HuH-7 (cell line): ENCODE results near the gene NELFE.
"Not testable (repeated sequence)": the region's sequence is repeated elsewhere in the genome, so short reads cannot be mapped to it uniquely, and the experiment has no call there.

Source experiments
- DNase-seq: peaks from one replicate; pipeline ENCODE4 v3.0.0; 2011; ENCODE audit warnings: low spot score

The NELFE gene, protein sequence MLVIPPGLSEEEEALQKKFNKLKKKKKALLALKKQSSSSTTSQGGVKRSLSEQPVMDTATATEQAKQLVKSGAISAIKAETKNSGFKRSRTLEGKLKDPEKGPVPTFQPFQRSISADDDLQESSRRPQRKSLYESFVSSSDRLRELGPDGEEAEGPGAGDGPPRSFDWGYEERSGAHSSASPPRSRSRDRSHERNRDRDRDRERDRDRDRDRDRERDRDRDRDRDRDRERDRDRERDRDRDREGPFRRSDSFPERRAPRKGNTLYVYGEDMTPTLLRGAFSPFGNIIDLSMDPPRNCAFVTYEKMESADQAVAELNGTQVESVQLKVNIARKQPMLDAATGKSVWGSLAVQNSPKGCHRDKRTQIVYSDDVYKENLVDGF

GRCh38 chr6:31958741-31959739 is at the start of gene NELFE, which contains the start of gene SKIC2:
Gene NELFE (minus strand): TSS chr6:31958971. CDS start chr6:31958446, 525 bp downstream.
Gene SKIC2 (plus strand): TSS chr6:31959175. CDS start chr6:31959193, 18 bp downstream.
- peak; percentile 94 for DNase-seq

- not testable (repeated sequence) for DNase-seq
Measured at GRCh38 chr6:32008037-32008436, 49.3 kb upstream of the NELFE start.

DNA sequence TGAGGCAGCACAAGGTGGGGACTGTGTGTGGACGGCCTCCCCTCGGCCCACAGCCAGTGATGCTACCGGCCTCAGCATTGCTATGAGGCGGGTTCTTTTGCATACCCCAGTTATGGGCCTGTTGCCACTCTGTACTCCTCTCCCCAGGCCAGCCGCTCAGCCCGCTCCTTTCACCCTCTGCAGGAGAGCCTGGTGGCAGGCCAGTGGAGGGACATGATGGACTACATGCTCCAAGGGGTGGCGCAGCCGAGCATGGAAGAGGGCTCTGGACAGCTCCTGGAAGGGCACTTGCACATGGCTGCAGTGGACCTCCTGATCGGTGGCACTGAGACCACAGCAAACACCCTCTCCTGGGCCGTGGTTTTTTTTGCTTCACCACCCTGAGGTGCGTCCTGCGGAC is 48.3 kb upstream of the NELFE start:
- not testable (repeated sequence) for DNase-seq

DNA sequence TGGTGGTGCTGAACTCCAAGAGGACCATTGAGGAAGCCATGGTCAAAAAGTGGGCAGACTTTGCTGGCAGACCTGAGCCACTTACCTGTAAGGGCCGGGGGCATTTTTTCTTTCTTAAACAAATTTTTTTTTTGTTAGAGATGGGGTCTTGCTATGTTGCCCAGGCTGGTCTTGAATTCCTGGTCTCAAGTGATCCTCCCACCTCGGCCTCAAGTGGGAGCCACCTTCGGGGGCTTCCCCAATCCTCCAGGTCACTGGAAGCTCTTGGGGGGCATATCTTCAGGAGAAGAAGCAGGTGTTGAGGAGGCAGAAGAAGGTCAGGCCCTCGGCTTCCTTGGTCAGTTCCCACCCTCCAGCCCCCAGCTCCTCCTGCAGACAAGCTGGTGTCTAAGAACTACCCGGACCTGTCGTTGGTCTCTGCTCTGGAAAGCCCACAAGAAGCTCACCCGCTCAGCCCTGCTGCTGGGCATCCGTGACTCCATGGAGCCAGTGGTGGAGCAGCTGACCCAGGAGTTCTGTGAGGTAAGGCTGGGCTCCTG is 47.3 kb upstream of the NELFE start:
- DNase-seq, result not testable (repeated sequence)

- DNase-seq, result not testable (repeated sequence)
Measured at GRCh38 chr6:32005538-32005880, 46.7 kb upstream of the NELFE start.

GRCh38 chr6:32004864-32005537 is 46.2 kb upstream of the NELFE start:
- DNase-seq, result not testable (repeated sequence)

DNA sequence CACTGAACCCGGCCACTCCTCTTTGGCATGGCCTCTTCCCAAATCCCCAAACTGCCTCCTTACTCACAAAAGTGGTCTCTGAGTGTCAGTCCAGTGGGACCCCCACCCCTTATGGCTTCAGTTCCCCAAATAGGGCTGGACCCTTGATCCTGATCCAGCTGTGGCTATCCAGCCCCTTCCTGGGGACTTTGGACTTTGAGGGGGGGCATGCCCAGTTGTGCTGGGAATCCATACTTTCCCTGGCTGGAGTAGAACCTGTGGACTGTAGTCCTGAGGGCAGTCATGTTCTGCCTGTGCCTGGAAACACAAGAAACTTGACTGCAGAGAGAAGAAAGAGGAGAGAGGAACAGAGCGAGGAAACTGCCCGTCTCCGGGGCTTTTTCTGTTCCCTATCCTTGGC is 45.6 kb upstream of the NELFE start:
- DNase-seq, result not testable (repeated sequence)

DNA sequence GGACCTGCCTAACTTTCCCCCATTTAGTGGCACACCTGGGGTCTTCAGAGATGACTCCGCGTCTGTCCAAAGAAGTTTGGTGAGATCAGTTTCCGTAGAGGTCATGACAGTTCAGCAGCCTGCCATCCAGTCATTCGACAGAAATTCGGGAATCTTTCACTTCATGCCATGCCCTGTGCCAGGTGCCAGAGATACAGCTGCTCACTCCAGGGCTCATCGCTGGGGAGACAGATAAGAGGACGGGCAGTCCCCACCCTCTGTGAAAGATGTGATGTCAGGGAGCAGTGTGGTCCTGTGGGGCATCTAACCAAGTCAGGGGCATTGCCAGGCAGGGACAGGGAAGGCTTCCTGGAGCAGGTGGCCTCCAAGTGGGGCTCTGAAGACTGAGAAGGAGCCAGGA is 44.5 kb upstream of the NELFE start:
- DNase-seq, result not testable (repeated sequence)

GRCh38 chr6:32002546-32003268 is 43.9 kb upstream of the NELFE start:
- DNase-seq, result not testable (repeated sequence)

DNA sequence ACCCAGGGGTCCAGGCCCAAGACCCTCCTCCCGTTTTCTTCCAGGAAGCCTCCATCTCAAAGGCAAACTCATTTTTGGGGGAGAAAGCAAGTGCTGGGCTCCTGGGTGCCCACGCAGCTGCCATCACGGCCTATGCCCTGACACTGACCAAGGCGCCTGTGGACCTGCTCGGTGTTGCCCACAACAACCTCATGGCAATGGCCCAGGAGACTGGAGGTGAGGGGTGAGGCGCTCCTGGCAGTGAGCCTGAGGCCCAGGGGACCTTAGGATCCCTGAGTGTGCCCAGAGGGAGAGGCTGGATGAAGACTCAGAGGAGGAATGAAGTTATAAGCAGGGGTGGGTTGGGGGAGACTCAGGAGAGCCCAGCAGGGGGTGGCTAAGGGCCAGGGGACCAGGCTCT is 37.6 kb upstream of the NELFE start:
- not testable (repeated sequence) for DNase-seq

DNA sequence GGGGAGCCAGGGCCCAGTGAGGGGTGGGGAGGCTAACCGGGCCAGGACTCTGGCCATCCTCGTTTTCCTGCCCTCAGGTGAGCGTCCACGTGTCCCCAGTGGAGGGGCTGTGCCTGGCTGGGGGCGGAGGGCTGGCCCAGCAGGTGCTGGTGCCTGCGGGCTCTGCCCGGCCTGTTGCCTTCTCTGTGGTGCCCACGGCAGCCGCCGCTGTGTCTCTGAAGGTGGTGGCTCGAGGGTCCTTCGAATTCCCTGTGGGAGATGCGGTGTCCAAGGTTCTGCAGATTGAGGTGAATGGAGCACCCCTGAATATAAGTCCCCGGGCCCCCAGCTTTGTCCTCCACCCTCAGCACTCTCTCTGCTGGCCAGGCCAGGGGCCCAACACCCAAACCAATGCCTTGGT is 35.6 kb upstream of the NELFE start:
- DNase-seq, result not testable (repeated sequence)

- not testable (repeated sequence) for DNase-seq
Measured at GRCh38 chr6:31989363-31989762, 30.6 kb upstream of the NELFE start.

- DNase-seq, result not testable (repeated sequence)
Measured at GRCh38 chr6:31981744-31982143, 23.0 kb upstream of the NELFE start, which contains the start of gene C4A. Gene C4A (plus strand): TSS chr6:31982057. CDS start chr6:31982108, 51 bp downstream.

DNA sequence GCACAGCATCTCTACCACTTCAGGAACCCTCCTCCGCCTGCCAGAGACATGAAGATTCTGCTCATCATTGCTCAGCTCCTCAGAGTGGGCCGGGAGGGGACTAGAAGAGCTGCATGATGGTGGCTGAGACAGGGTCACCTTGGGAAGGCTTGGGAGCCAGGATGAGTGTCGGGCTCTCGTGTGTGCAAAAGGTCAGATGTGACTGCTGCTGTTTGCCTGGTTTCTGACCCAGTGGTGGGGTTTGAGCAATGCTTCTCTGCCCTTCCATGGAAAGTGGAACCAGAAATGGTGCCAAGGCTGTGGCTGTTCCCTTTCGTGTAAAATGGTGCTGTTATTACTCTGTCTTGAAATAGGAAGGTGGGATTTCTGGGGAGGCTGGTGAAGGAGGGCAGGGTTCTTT is 22.2 kb upstream of the NELFE start:
- not testable (repeated sequence) for DNase-seq

GRCh38 chr6:31980195-31980876 is 21.6 kb upstream of the NELFE start:
- not testable (repeated sequence) for DNase-seq

DNA sequence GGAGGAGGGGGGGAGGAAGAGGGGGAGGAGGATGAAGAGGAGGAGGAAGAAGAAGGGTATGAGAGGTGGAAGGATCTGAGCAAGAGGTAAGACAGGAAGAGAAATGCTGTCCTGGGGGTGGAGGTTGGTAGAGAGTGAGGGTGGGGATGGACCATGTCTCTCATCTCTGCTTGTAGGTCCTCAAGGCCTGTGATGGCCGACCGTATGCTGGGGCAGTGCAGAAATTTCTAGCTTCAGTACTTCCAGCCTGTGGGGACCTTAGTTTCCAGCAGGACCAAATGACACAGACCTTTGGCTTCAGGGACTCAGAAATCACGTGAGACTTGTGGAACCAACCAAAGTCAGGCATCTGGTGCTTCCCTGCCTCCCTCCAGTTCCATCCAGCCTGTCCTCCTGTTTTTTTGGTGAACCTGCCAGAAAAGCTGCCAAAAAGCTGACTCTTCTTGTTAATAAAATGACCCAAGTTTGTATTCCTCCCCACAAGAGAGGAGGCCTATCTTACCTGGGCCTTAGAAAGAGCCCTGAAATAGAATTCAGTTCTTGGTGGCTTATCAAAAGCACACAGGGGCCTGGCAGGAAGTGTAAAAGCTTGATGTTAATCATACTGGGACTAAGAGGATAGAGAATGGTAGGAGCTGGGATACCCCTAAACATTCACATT is 20.6 kb upstream of the NELFE start:
- no peak for DNase-seq

- no peak for DNase-seq
Measured at GRCh38 chr6:31978831-31979230, 20.1 kb upstream of the NELFE start.

DNA sequence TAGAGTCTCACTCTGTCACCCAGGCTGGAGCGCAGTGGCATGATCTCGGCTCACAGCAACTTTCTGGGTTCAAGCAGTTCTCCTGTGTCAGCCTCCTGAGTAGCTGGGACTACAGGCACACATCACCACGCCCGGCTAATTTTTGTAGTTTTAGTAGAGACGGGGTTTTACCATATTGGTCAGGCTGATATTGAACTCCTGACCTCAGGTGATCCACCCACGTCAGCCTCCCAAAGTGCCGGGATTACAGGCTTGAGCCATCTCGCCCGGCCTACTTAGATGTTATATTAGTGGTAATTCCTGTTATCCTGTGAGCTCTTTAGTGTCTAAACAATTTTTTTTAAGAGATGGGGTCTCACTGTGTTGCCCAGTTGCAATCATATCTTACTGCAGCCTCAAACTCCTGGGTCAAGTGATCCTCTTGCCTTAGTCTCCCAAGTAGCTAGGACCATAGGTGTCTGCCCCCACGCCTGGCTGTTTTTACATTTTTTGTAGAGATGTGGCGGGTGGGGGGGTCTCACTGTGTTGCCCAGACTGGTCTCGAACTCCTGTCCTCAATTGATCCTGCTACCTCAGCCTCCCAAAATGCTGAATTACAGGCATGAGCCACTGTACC is 19.2 kb upstream of the NELFE start:
- DNase-seq, result no peak

GRCh38 chr6:31976065-31976464 is 17.3 kb upstream of the NELFE start:
- not testable (repeated sequence) for DNase-seq
